ENCODE data around the gene HIP1. TPM values are rescaled to one million over a fixed set of nuclear protein-coding genes. Genes with fewer than 3 reads are reported as not detected.

The HIP1 gene
- total and polyA plus RNA-seq, 7 donors, result 1.2 to 11.9 (median 7.2) TPM

DNA sequence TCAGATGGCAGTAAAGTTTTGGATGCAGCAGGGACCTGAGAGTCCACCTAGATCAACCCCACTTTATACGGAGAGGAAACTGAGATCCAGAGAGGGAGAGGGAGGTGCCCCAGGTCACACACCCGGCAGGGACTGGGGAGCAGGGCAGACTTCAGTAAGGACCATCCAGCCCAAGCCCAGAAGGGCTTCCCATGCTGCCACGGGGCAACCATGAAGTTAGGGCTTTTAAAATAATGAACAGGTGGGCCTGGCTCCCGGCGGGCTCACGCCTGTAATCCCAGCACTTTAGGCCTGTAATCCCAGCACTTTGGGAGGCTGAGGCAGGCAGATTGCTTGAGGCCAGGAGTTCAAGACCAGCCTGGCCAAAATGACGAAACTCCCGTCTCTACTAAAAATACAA lies 98.5 kb downstream of the HIP1 start:
- H3K27me3 ChIP-seq, result no peaks in the 10 kb centered on the region
- no peaks in the 10 kb centered on the region for H3K9me3 ChIP-seq
- no peaks in the 10 kb centered on the region for H3K36me3 ChIP-seq
- no peak for DNase-seq
- peaks cover 0 to 20% (median 18%) of the 10 kb centered on the region in 4 donors for H3K4me1 ChIP-seq
- TF ChIP-seq POLR2AphosphoS5 (IDR thresholded peaks at IDR 0.05), result no peak
- no peak for TF ChIP-seq EP300 (IDR thresholded peaks at IDR 0.05)
- no peak for TF ChIP-seq POLR2A (IDR thresholded peaks at IDR 0.05)
- TF ChIP-seq CTCF (IDR thresholded peaks at IDR 0.05), result no peak
- WGBS, 2 donors, result 75 to 82% methylated on average over 8 of the region's 8 CpGs
- H3K27ac ChIP-seq, result peak overlapping the region in 2 of 4 donors; percentile 72 to 81
- H3K4me3 ChIP-seq, result no peak overlapping the region
- intact Hi-C loops (cut with DNase I), result loop anchor here (5.0 kb wide), 1 partner anchor 113 kb away; no protein-coding TSS in a partner anchor

- TF ChIP-seq POLR2AphosphoS5 (IDR thresholded peaks at IDR 0.05) (no peak), CTCF (IDR thresholded peaks at IDR 0.05) (no peak), EP300 (IDR thresholded peaks at IDR 0.05) (no peak), POLR2A (IDR thresholded peaks at IDR 0.05) (no peak)
- Histone ChIP-seq H3K9me3 (no peaks in the 10 kb centered on the region), H3K4me3 (peak overlapping the region in 3 of 4 donors; percentile 77 to 88 (median 83)), H3K27ac (peak overlapping the region; percentile 72 to 83 (median 78)), H3K4me1 (peaks cover 0 to 20% (median 18%) of the 10 kb centered on the region in 4 donors), H3K27me3 (no peaks in the 10 kb centered on the region), H3K36me3 (no peaks in the 10 kb centered on the region)
- DNase-seq, result no peak
- 10 to 11% methylated on average over 7 of the region's 7 CpGs for WGBS, 2 donors
- intact Hi-C loops (cut with DNase I), result loop anchor here (2.0 to 5.0 kb wide), 2 partner anchors 101 to 113 kb away; no protein-coding TSS in a partner anchor
These were observed 98.9 kb downstream of the HIP1 start for GRCh38 chr7:75639886-75640190.

GRCh38 chr7:75639071-75639885 lies 99.5 kb downstream of the HIP1 start:
- peaks cover 0 to 20% (median 18%) of the 10 kb centered on the region in 4 donors for H3K4me1 ChIP-seq
- H3K36me3 ChIP-seq, result no peaks in the 10 kb centered on the region
- no peaks in the 10 kb centered on the region for H3K27me3 ChIP-seq
- 1% methylated on average over 71 to 72 of the region's 77 CpGs for WGBS, 2 donors
- no peaks in the 10 kb centered on the region for H3K9me3 ChIP-seq
- intact Hi-C loops (cut with DNase I), result loop anchor here (2.0 kb wide), 1 partner anchor 102 kb away; no protein-coding TSS in a partner anchor
- peak; percentile 65 for DNase-seq
- H3K4me3 ChIP-seq, result peak overlapping the region; percentile 59 to 88 (median 80)
- peak overlapping the region; percentile 72 to 83 (median 78) for H3K27ac ChIP-seq
- TF ChIP-seq EP300 (IDR thresholded peaks at IDR 0.05) (no peak), CTCF (IDR thresholded peaks at IDR 0.05) (no peak), POLR2AphosphoS5 (IDR thresholded peaks at IDR 0.05) (no peak), POLR2A (IDR thresholded peaks at IDR 0.05) (no peak)

DNA sequence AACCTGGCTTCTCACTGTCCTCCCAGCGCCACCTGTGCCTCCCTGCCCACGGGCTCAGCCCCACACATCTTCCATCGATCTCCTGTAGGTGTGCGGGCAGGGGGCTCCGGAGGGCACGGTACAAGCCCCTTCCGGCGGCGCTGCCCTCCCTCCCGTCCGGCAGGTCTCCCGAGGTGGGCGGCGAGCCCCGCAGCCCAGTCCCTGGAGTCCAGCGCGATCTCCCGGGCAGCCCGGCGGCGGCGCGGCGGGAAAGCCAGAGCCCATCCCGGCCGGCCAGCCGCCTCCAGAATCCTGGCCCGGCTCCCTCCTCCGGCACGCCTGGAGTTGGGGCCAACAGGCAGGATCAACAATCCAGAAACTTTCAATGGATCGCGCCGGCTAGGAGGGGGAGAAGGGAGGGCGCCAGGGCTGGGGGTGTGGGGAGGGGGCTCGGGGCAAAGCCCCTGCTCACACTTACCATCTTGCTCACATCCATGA lies 100.1 kb downstream of the HIP1 start:
- Histone ChIP-seq H3K27ac (peak overlapping the region; percentile 72 to 83 (median 78)), H3K36me3 (no peaks in the 10 kb centered on the region), H3K4me3 (peak overlapping the region; percentile 59 to 88 (median 80)), H3K27me3 (no peaks in the 10 kb centered on the region), H3K9me3 (no peaks in the 10 kb centered on the region), H3K4me1 (peaks cover 0 to 20% (median 18%) of the 10 kb centered on the region in 4 donors)
- WGBS, 2 donors, result 2 to 4% methylated on average over 35 of the region's 35 CpGs
- TF ChIP-seq POLR2A (IDR thresholded peaks at IDR 0.05) (no peak), EP300 (IDR thresholded peaks at IDR 0.05) (no peak), CTCF (IDR thresholded peaks at IDR 0.05) (no peak), POLR2AphosphoS5 (IDR thresholded peaks at IDR 0.05) (no peak)
- DNase-seq, result peak; percentile 74
- intact Hi-C loops (cut with DNase I), result loop anchor here (2.0 kb wide), 1 partner anchor 102 kb away; no protein-coding TSS in a partner anchor

All from sigmoid colon (tissue), 7 donors.